GM12878 (cell line): ENCODE measurements around the gene ZNF428. TPM values are rescaled to one million over a fixed set of nuclear protein-coding genes. Genes with fewer than 3 reads are reported as not detected.
A peak's percentile ranks its signal among the peaks of the same experiment; 100 is the strongest.

Experiments
- ATAC-seq: fragments of 200-7000 bp; cut with Tn5 transposase; 3 replicates; pipeline ENCODE4 v1.9.1; 2020; ENCODE audit warnings: mild to moderate bottlenecking, moderate library complexity
- BruUV-seq: library from RNA; stranded (reverse); fragments of 400-500 nt; replicated peaks from 2 replicates; lab custom pipeline; 2021; lab: Mats Ljungman, UMichigan
- CTCF ChIA-PET: fragments of 300-600 bp; sonication (Branson Sonifier 250); formaldehyde crosslinking; extraction: SDS; loops from one replicate; lab custom pipeline; 2021; ENCODE audit warnings: inconsistent platforms; lab: Yijun Ruan, JAX
- POLR2A ChIA-PET: fragments of 350-600 bp; formaldehyde crosslinking; extraction: SDS; loops from one replicate; lab custom pipeline; 2021; ENCODE audit warnings: inconsistent platforms; lab: Charles Lee
- RAD21 ChIA-PET: fragments of 300-600 bp; sonication (Branson Sonifier 250); formaldehyde crosslinking; loops from one replicate; lab custom pipeline; 2023; ENCODE audit warnings: antibody characterized with exemption; ENCODE audit not compliant: unreplicated experiment; lab: Charles Lee
- SMC1A ChIA-PET: fragments of 300-600 bp; sonication (Branson Sonifier 250); formaldehyde crosslinking; loops from one replicate; lab custom pipeline; 2023; ENCODE audit not compliant: unreplicated experiment, uncharacterized antibody; lab: Charles Lee
- DNase-seq: peaks from one replicate; pipeline ENCODE4 v3.0.0-alpha.2; 2011; ENCODE audit warnings: low read depth, low spot score
- FAIRE-seq: peaks from 3 replicates; lab custom pipeline; 2011; peaks lifted over from hg19 to GRCh38; lab: Jason Lieb, UNC
- H2AFZ ChIP-seq: 2 replicates; pipeline ENCODE4 v1.6.0; 2011; ENCODE audit warnings: low read depth, low read length, control low read depth; ENCODE audit not compliant: control insufficient read depth
- H3K27ac ChIP-seq: 2 replicates; pipeline ENCODE4 v1.5.1; 2011; ENCODE audit warnings: control low read depth; ENCODE audit not compliant: control insufficient read depth, insufficient read depth
- H3K27me3 ChIP-seq, 2 experiments: replicated peaks in 1 of 2; 2 replicates each; pipeline versions ENCODE4 v1.6.0 to v1.6.1; 2011; ENCODE audit warnings: low read length in 1 of 2; ENCODE audit not compliant: control insufficient read depth in 2 of 2, insufficient read depth in 2 of 2
- H3K36me3 ChIP-seq, 2 experiments: 2 replicates each; pipeline ENCODE4 v1.5.1; 2011; ENCODE audit warnings: low read length in 1 of 2; ENCODE audit not compliant: control insufficient read depth in 2 of 2, insufficient read depth in 2 of 2
- H3K4me1 ChIP-seq: 2 replicates; pipeline ENCODE4 v1.6.1; 2011; ENCODE audit warnings: mild to moderate bottlenecking, low read length, moderate library complexity, mixed read lengths; ENCODE audit not compliant: control insufficient read depth, insufficient read depth
- H3K4me2 ChIP-seq: 2 replicates; pipeline ENCODE4 v1.6.0; 2011; ENCODE audit warnings: control low read depth; ENCODE audit not compliant: control insufficient read depth, insufficient read depth
- H3K4me3 ChIP-seq: fragments of 200-600 bp; sonication (generic); 2 replicates; pipeline ENCODE4 v1.5.1; 2016
- H3K79me2 ChIP-seq: 2 replicates; pipeline ENCODE4 v1.6.0; 2011; ENCODE audit warnings: low read length; ENCODE audit not compliant: control insufficient read depth, insufficient read depth
- H3K9ac ChIP-seq: 2 replicates; pipeline ENCODE4 v1.8.0; 2011; ENCODE audit warnings: low read length, control low read depth, mixed read lengths; ENCODE audit not compliant: control insufficient read depth, insufficient read depth
- H3K9me3 ChIP-seq: replicated peaks from 3 replicates; pipeline ENCODE4 v1.5.1; 2011; ENCODE audit warnings: mild to moderate bottlenecking, low read length; ENCODE audit not compliant: control insufficient read depth, insufficient read depth
- H4K20me1 ChIP-seq: 2 replicates; pipeline ENCODE4 v1.6.0; 2011; ENCODE audit not compliant: control insufficient read depth, insufficient read depth
- ATF7 ChIP-seq: fragments of 450-650 bp; IDR thresholded peaks from 2 replicates; pipeline ENCODE4 v1.6.1; 2016; ENCODE audit warnings: low read depth, mild to moderate bottlenecking
- CBFB ChIP-seq: IDR thresholded peaks from 2 replicates; pipeline ENCODE4 v1.6.1; 2016; ENCODE audit warnings: antibody characterized with exemption, low read depth
- EED ChIP-seq: sonication (generic); IDR thresholded peaks from 2 replicates; pipeline ENCODE4 v1.6.1; 2016; ENCODE audit warnings: antibody characterized with exemption, low read depth
- EZH2 ChIP-seq: IDR thresholded peaks from 2 replicates; pipeline ENCODE4 v1.6.1; 2012; ENCODE audit warnings: low read depth, mild to moderate bottlenecking, control low read depth, inconsistent platforms, low read length, borderline replicate concordance; ENCODE audit not compliant: control insufficient read depth
- NFIC ChIP-seq: IDR thresholded peaks from 2 replicates; pipeline ENCODE4 v1.6.1; 2012; ENCODE audit warnings: low read depth, mild to moderate bottlenecking, inconsistent platforms, low read length, moderate library complexity
- NFYA ChIP-seq: IDR thresholded peaks from 2 replicates; pipeline ENCODE4 v1.6.1; 2011; ENCODE audit warnings: low read depth, mild to moderate bottlenecking, low read length, improper control_type of control experiment, borderline replicate concordance
- NR2C2 ChIP-seq: IDR thresholded peaks from 2 replicates; pipeline ENCODE4 v1.6.1; 2011; ENCODE audit warnings: borderline replicate concordance, low read depth; ENCODE audit not compliant: control insufficient read depth, insufficient read length
- PAX8 ChIP-seq: fragments of 450-650 bp; IDR thresholded peaks from 2 replicates; pipeline ENCODE4 v1.6.1; 2017; ENCODE audit warnings: mild to moderate bottlenecking, moderate library complexity
- SPI1 ChIP-seq: IDR thresholded peaks from 2 replicates; pipeline ENCODE4 v1.6.1; 2011; ENCODE audit warnings: low read depth, mild to moderate bottlenecking, low read length, moderate library complexity, borderline replicate concordance; ENCODE audit not compliant: insufficient read depth
- SUPT20H ChIP-seq: IDR thresholded peaks from 2 replicates; pipeline ENCODE4 v1.6.1; 2011; ENCODE audit warnings: low read depth, mild to moderate bottlenecking, low read length, moderate library complexity, borderline replicate concordance; ENCODE audit not compliant: control insufficient read depth
- TARDBP ChIP-seq: IDR thresholded peaks from 2 replicates; pipeline ENCODE4 v1.6.1; 2016; ENCODE audit warnings: borderline replicate concordance
- TBL1XR1 ChIP-seq: IDR thresholded peaks from 2 replicates; pipeline ENCODE4 v1.6.1; 2012; ENCODE audit warnings: low read depth, low read length, improper control_type of control experiment
- TCF12 ChIP-seq: IDR thresholded peaks from 2 replicates; pipeline ENCODE4 v1.6.1; 2011; ENCODE audit warnings: low read depth, mild to moderate bottlenecking, low read length
- YY1 ChIP-seq: IDR thresholded peaks from 2 replicates; pipeline ENCODE4 v1.6.1; 2011; ENCODE audit warnings: low read depth, mild to moderate bottlenecking, low read length
- WGBS: methylation state at CpG from one replicate; pipeline ENCODE4 v1.1.6; 2016; ENCODE audit warnings: low lambda C conversion rate; ENCODE audit not compliant: insufficient replicate concordance, insufficient coverage; ENCODE audit errors: missing lambda C conversion rate; 5-methylcytosine and 5-hydroxymethylcytosine counted together
- in situ Hi-C: fragments of 300-500 bp; cut with MboI; formaldehyde crosslinking; loops from 9 replicates; pipeline ENCODE4 v1.14.3; 2018; ENCODE audit warnings: mixed read lengths
- intact Hi-C: fragments of 100-400 bp; cut with micrococcal nuclease; formaldehyde crosslinking; loops from one replicate; pipeline ENCODE4 v1.14.2; 2022; ENCODE audit not compliant: unreplicated experiment
- polyA plus RNA-seq, 11 experiments: library from polyadenylated mRNA; depleted of rRNA in 4 of 11; unstranded in 6 of 11; stranded (reverse) in 5 of 11; fragments of >200 nt; fragmentation: Nextera tagmentation in 4 of 11; fragmentation: Illumina TruSeq in 1 of 11; extraction: Ambion mirVana in 4 of 11; extraction: Trizol in 1 of 11; gene quantifications; 1 replicate in 1 of 11; 2 replicates in 10 of 11; pipeline versions ENCODE4 v1.2.1 to v1.2.3, GENCODE V29; 2011 to 2016; ENCODE audit warnings: inconsistent platforms in 2 of 11, missing spikeins in 2 of 11, low read depth in 1 of 11
- total RNA-seq, 4 experiments: library from RNA; depleted of rRNA in 3 of 4; stranded (reverse); fragments of >200 nt in 3 of 4; fragmentation: Illumina TruSeq in 1 of 4; extraction: Trizol in 1 of 4; gene quantifications; 2 replicates each; pipeline versions ENCODE4 v1.2.1 to v1.2.3, GENCODE V29; 2013 to 2021
- TF ChIP-seq, protein P1 (sequence below): fragments of 450-650 bp; IDR thresholded peaks from 2 replicates; pipeline ENCODE4 v1.6.1; 2018; ENCODE audit warnings: borderline replicate concordance, mild to moderate bottlenecking; ENCODE audit not compliant: partially characterized antibody
- TF ChIP-seq, protein P2 (sequence below): fragments of 150-350 bp; IDR thresholded peaks from 2 replicates; pipeline ENCODE4 v1.6.1; 2016; ENCODE audit warnings: low read depth, low read length
- TF ChIP-seq, protein P3 (sequence below): IDR thresholded peaks from 2 replicates; pipeline ENCODE4 v1.6.1; 2012; ENCODE audit warnings: low read depth, low read length, improper control_type of control experiment

ZNF428 gene
- total and polyA plus RNA-seq, 10 of the 15 experiments (the other 5 are each of a cell fraction or from before 2014, with no cell fraction given), result 0.27 to 57.8 (median 20.4) TPM

DNA sequence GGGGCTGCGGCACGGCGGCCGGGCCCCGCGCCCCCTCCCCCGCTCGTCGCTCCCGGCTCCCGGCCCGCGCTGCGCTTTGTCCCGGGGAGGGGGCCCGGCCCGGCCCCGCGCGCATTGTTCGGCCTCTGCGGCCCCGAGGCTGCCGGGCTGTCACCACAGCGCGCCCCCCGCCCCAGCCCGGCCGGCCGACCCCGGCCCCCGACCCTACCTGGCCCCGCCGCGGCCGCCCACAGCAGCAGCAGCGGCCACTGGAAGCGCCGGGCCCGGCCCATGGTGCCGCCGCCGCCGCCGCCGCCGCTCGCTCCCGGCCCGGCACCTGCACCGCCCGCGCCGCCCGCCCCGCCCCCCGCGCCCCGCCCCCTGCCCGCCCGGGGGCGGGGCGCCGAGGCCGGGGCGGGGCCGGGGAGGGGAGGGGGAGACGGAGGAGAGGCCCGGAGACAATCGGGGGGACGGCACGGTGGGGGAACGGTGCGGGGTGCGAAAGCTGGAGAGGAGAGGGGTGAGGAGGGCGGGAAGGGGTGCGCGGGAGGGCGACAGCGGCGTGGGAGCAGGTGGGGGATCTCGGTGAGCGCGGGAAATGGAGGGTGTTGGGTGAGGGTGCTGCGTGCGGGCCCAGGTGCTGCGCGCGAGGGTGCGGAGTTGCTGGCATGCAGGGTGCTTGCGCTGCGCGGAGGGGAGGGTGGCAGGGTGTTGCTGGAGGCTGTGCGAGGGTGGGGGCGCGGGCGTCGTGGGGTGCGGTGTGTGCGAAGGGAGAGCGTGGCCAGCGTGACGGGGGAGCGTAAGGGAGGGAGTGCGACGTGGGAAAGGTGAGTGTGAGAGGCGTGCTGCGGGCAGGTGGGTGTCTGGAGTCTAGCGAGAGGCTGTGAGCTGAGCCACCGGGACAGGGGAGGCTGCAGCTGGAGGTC lies 20.3 kb upstream of the ZNF428 start, which contains the start of gene CADM4:
TSS of gene CADM4 (minus strand) at position 332 of the 905 bp plus-strand sequence. CDS start at position 272, 60 bp downstream.
- Histone ChIP-seq H2AFZ (peak within 1 kb of the TSS; percentile 17; the same call in 1 of the 2 replicates), H3K4me1 (peaks cover 5% of the 10 kb centered on the region), H3K9me3 (no peaks in the 10 kb centered on the region), H4K20me1 (no peaks in the 10 kb centered on the region), H3K4me2 (peak within 1 kb of the TSS; percentile 62), H3K4me3 (peak within 1 kb of the TSS; percentile 32; the same call in 1 of the 2 replicates), H3K27me3 (peaks cover 10 to 19% of the 10 kb centered on the region in 2 experiments), H3K9ac (no peak within 1 kb of the TSS), H3K36me3 (no peaks in the 10 kb centered on the region), H3K79me2 (no peaks in the 10 kb centered on the region), H3K27ac (no peak within 1 kb of the TSS)
- ATAC-seq (no peak; the same call in 2 of the 3 replicates), FAIRE-seq (no peak), DNase-seq (no peak)
- intact Hi-C loops, result no loop called here
- in situ Hi-C loops, result no loop called here
- RAD21 ChIA-PET, result no interaction called here
- TF ChIP-seq, protein P1, sequence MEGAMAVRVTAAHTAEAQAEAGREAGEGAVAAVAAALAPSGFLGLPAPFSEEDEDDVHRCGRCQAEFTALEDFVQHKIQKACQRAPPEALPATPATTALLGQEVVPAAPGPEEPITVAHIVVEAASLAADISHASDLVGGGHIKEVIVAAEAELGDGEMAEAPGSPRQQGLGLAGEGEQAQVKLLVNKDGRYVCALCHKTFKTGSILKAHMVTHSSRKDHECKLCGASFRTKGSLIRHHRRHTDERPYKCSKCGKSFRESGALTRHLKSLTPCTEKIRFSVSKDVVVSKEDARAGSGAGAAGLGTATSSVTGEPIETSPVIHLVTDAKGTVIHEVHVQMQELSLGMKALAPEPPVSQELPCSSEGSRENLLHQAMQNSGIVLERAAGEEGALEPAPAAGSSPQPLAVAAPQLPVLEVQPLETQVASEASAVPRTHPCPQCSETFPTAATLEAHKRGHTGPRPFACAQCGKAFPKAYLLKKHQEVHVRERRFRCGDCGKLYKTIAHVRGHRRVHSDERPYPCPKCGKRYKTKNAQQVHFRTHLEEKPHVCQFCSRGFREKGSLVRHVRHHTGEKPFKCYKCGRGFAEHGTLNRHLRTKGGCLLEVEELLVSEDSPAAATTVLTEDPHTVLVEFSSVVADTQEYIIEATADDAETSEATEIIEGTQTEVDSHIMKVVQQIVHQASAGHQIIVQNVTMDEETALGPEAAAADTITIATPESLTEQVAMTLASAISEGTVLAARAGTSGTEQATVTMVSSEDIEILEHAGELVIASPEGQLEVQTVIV, result no peak
- TF ChIP-seq EED (no peak), SUPT20H (no peak), EZH2 (no peak), PAX8 (no peak), NR2C2 (no peak), TCF12 (no peak), CBFB (no peak), TARDBP (no peak), ATF7 (no peak), YY1 (no peak), NFYA (no peak), TBL1XR1 (no peak), SPI1 (no peak), NFIC (no peak)
- TF ChIP-seq, protein P2, sequence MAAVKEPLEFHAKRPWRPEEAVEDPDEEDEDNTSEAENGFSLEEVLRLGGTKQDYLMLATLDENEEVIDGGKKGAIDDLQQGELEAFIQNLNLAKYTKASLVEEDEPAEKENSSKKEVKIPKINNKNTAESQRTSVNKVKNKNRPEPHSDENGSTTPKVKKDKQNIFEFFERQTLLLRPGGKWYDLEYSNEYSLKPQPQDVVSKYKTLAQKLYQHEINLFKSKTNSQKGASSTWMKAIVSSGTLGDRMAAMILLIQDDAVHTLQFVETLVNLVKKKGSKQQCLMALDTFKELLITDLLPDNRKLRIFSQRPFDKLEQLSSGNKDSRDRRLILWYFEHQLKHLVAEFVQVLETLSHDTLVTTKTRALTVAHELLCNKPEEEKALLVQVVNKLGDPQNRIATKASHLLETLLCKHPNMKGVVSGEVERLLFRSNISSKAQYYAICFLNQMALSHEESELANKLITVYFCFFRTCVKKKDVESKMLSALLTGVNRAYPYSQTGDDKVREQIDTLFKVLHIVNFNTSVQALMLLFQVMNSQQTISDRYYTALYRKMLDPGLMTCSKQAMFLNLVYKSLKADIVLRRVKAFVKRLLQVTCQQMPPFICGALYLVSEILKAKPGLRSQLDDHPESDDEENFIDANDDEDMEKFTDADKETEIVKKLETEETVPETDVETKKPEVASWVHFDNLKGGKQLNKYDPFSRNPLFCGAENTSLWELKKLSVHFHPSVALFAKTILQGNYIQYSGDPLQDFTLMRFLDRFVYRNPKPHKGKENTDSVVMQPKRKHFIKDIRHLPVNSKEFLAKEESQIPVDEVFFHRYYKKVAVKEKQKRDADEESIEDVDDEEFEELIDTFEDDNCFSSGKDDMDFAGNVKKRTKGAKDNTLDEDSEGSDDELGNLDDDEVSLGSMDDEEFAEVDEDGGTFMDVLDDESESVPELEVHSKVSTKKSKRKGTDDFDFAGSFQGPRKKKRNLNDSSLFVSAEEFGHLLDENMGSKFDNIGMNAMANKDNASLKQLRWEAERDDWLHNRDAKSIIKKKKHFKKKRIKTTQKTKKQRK, result no peak
- TF ChIP-seq, protein P3, sequence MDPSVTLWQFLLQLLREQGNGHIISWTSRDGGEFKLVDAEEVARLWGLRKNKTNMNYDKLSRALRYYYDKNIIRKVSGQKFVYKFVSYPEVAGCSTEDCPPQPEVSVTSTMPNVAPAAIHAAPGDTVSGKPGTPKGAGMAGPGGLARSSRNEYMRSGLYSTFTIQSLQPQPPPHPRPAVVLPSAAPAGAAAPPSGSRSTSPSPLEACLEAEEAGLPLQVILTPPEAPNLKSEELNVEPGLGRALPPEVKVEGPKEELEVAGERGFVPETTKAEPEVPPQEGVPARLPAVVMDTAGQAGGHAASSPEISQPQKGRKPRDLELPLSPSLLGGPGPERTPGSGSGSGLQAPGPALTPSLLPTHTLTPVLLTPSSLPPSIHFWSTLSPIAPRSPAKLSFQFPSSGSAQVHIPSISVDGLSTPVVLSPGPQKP, result no peak
- POLR2A ChIA-PET, result no interaction called here
- no TSS peak for BruUV-seq
- 42% methylated on average over 10 of the region's 110 CpGs for WGBS
- CTCF ChIA-PET, result no interaction called here
- SMC1A ChIA-PET, result no interaction called here
